ENCODE data around the gene DYNLRB1. TPM values are rescaled to one million over a fixed set of nuclear protein-coding genes. Genes with fewer than 3 reads are reported as not detected.

DYNLRB1 gene
- total and polyA plus RNA-seq, 4 donors = 15.8 to 66.9 (median 44.8) TPM

DNA sequence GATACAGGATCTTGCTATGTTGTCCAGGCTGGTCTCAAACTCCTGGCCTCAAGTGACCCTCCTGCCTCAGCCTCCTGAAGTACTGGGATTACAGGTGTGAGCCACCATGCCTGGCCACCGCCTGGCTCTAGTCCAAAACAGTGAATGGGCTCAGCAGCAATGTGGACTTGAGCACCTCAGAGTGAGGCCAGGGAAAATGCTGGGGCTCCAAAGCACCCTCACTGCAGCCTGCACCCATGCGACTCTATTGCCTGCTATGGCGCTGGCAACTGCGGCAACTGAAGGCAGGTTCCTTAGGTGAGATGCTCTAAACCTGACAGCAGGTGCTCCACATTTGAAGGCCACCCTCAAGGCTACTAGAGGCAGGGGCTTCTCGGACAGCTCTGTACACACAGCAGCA, 68.8 kb downstream of the DYNLRB1 start:
- 98% methylated on average over 5 of the region's 5 CpGs for WGBS
- H3K27ac ChIP-seq (ENCODE audit: low read depth in 1 of 2, low read length in 2 of 2) = no peak overlapping the region
- no peaks in the 10 kb centered on the region for H3K4me1 ChIP-seq (ENCODE audit: control insufficient read depth in 4 of 4, insufficient read depth in 4 of 4, low read length in 3 of 4)
- no peak for DNase-seq (ENCODE audit: low spot score)
- H3K36me3 ChIP-seq (ENCODE audit: control insufficient read depth in 4 of 4, insufficient read depth in 3 of 4, low read depth in 1 of 4, low read length in 3 of 4) = peaks cover 0 to 8% (median 4%) of the 10 kb centered on the region in 4 donors
- no peak overlapping the region for H3K4me3 ChIP-seq (ENCODE audit: low read depth in 1 of 3, low read length in 3 of 3)
- TF ChIP-seq, protein P1, sequence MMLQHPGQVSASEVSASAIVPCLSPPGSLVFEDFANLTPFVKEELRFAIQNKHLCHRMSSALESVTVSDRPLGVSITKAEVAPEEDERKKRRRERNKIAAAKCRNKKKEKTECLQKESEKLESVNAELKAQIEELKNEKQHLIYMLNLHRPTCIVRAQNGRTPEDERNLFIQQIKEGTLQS (IDR thresholded peaks at IDR 0.05) = no peak
- TF ChIP-seq TAF1 (conservative IDR thresholded peaks at IDR 0.05) = no peak
- TF ChIP-seq, protein P2, sequence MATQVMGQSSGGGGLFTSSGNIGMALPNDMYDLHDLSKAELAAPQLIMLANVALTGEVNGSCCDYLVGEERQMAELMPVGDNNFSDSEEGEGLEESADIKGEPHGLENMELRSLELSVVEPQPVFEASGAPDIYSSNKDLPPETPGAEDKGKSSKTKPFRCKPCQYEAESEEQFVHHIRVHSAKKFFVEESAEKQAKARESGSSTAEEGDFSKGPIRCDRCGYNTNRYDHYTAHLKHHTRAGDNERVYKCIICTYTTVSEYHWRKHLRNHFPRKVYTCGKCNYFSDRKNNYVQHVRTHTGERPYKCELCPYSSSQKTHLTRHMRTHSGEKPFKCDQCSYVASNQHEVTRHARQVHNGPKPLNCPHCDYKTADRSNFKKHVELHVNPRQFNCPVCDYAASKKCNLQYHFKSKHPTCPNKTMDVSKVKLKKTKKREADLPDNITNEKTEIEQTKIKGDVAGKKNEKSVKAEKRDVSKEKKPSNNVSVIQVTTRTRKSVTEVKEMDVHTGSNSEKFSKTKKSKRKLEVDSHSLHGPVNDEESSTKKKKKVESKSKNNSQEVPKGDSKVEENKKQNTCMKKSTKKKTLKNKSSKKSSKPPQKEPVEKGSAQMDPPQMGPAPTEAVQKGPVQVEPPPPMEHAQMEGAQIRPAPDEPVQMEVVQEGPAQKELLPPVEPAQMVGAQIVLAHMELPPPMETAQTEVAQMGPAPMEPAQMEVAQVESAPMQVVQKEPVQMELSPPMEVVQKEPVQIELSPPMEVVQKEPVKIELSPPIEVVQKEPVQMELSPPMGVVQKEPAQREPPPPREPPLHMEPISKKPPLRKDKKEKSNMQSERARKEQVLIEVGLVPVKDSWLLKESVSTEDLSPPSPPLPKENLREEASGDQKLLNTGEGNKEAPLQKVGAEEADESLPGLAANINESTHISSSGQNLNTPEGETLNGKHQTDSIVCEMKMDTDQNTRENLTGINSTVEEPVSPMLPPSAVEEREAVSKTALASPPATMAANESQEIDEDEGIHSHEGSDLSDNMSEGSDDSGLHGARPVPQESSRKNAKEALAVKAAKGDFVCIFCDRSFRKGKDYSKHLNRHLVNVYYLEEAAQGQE (IDR thresholded peaks at IDR 0.05) = no peak
- TF ChIP-seq, protein P3, sequence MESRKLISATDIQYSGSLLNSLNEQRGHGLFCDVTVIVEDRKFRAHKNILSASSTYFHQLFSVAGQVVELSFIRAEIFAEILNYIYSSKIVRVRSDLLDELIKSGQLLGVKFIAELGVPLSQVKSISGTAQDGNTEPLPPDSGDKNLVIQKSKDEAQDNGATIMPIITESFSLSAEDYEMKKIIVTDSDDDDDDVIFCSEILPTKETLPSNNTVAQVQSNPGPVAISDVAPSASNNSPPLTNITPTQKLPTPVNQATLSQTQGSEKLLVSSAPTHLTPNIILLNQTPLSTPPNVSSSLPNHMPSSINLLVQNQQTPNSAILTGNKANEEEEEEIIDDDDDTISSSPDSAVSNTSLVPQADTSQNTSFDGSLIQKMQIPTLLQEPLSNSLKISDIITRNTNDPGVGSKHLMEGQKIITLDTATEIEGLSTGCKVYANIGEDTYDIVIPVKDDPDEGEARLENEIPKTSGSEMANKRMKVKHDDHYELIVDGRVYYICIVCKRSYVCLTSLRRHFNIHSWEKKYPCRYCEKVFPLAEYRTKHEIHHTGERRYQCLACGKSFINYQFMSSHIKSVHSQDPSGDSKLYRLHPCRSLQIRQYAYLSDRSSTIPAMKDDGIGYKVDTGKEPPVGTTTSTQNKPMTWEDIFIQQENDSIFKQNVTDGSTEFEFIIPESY (IDR thresholded peaks at IDR 0.05) = no peak
- TF ChIP-seq HNF4A (conservative IDR thresholded peaks at IDR 0.05) = no peak
- TF ChIP-seq SP1 (IDR thresholded peaks at IDR 0.05) = no peak
- no peak for TF ChIP-seq FOXA1 (IDR thresholded peaks at IDR 0.05)
- no peak for TF ChIP-seq NR2F2 (IDR thresholded peaks at IDR 0.05)
- TF ChIP-seq FOXA2 (IDR thresholded peaks at IDR 0.05) = no peak
- no peak for TF ChIP-seq GABPA (IDR thresholded peaks at IDR 0.05 in 1 of 2, conservative IDR thresholded peaks at IDR 0.05 in 1 of 2)
- no peak for TF ChIP-seq YY1 (IDR thresholded peaks at IDR 0.05)
- no peak for TF ChIP-seq RXRA (IDR thresholded peaks at IDR 0.05)
- TF ChIP-seq HNF4G (IDR thresholded peaks at IDR 0.05) = no peak
- H3K9me3 ChIP-seq (ENCODE audit: control insufficient read depth in 4 of 4, low read length in 3 of 4) = no peaks in the 10 kb centered on the region
- H3K9ac ChIP-seq (ENCODE audit: low read depth in 1 of 2, low read length in 2 of 2) = no peak overlapping the region
- H3K27me3 ChIP-seq (ENCODE audit: control insufficient read depth in 4 of 4, insufficient read depth in 4 of 4, low read length in 3 of 4) = no peaks in the 10 kb centered on the region

DNA sequence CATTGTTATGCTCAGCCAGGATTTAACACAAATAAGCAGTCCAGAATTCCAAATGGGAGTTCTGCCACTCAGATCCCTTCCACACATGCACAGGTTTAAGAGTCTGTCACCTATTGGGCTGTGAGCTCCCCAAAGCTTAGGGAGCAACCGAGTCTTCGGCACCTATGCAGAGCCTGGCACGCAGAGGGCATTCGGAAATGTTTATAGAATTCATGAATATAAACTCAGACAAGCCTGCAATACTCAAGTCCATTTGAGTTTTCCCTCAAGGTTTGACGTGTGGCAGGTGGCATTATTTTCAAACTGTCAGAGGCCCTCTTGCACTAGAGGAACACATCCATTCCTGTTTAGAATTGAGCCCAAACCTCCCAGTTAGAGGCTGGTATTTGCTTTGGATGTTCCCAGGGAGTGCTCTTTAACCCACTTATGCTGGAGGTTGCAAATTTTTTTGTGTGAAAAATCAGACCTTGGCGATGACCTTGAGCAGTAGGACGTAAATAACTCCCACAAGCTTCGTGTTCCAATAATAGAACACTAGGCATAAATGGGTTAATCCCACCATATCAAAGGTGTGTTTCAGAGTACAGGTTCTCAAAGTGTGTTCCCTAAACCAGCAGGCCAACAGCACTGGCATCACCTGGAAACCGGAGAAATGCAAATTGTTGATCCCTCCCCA, 70.4 kb downstream of the DYNLRB1 start:
- WGBS = 95% methylated on average over 9 of the region's 9 CpGs

More for the DNA sequence above, 70.4 kb downstream of the DYNLRB1 start:
- H3K27ac ChIP-seq (ENCODE audit: low read depth in 1 of 2, low read length in 2 of 2) = no peak overlapping the region
- no peak overlapping the region for H3K9ac ChIP-seq (ENCODE audit: low read depth in 1 of 2, low read length in 2 of 2)
- H3K36me3 ChIP-seq (ENCODE audit: control insufficient read depth in 4 of 4, insufficient read depth in 3 of 4, low read depth in 1 of 4, low read length in 3 of 4) = peaks cover 0 to 8% (median 4%) of the 10 kb centered on the region in 4 donors
- no peaks in the 10 kb centered on the region for H3K4me1 ChIP-seq (ENCODE audit: control insufficient read depth in 4 of 4, insufficient read depth in 4 of 4, low read length in 3 of 4)
- TF ChIP-seq HNF4A (conservative IDR thresholded peaks at IDR 0.05) = no peak
- TF ChIP-seq FOXA1 (IDR thresholded peaks at IDR 0.05) = no peak
- no peak for TF ChIP-seq HNF4G (IDR thresholded peaks at IDR 0.05)
- H3K9me3 ChIP-seq (ENCODE audit: control insufficient read depth in 4 of 4, low read length in 3 of 4) = no peaks in the 10 kb centered on the region
- no peak for DNase-seq (ENCODE audit: low spot score)
- no peaks in the 10 kb centered on the region for H3K27me3 ChIP-seq (ENCODE audit: control insufficient read depth in 4 of 4, insufficient read depth in 4 of 4, low read length in 3 of 4)
- H3K4me3 ChIP-seq (ENCODE audit: low read depth in 1 of 3, low read length in 3 of 3) = no peak overlapping the region

Small RNA genes within 50 kb of the gene (small RNA-seq; reads per million reads assigned to genes)
- gene RF00019 = not detected

Other genes with a start within 250 kb of the DYNLRB1 start
- 100 to 1,000 TPM; 105 to 122 TPM for gene AHCY, start 213.1 kb upstream of the DYNLRB1 start, total RNA-seq
- gene AHCY, start 213.1 kb upstream of the DYNLRB1 start, polyA plus RNA-seq = 100 to 1,000 TPM in 1 of 2 donors, 10 to 100 TPM in 1; 56.0 to 138 TPM
- 10 to 100 TPM; 32.1 to 85.3 TPM for gene ITCH, start 153.1 kb upstream of the DYNLRB1 start, total RNA-seq
- 10 to 100 TPM; 14.3 to 19.6 TPM for gene ITCH, start 153.1 kb upstream of the DYNLRB1 start, polyA plus RNA-seq
- 1 to 10 TPM; 4.9 to 6.3 TPM for gene MAP1LC3A, start 42.3 kb downstream of the DYNLRB1 start, total RNA-seq
- 10 to 100 TPM; 19.1 to 38.8 TPM for gene MAP1LC3A, start 42.3 kb downstream of the DYNLRB1 start, polyA plus RNA-seq
- 1 to 10 TPM; 6.4 to 7.2 TPM for gene PIGU, start 160.7 kb downstream of the DYNLRB1 start, total RNA-seq
- gene PIGU, start 160.7 kb downstream of the DYNLRB1 start, polyA plus RNA-seq = 10 to 100 TPM in 1 of 2 donors, 1 to 10 TPM in 1; 7.2 to 10.0 TPM
- 1 to 10 TPM; 3.0 to 9.5 TPM for gene TP53INP2, start 187.9 kb downstream of the DYNLRB1 start, total RNA-seq
- 10 to 100 TPM in 1 of 2 donors, 1 to 10 TPM in 1; 4.5 to 14.5 TPM for gene TP53INP2, start 187.9 kb downstream of the DYNLRB1 start, polyA plus RNA-seq